ENCODE data around the gene IL2RA.

GRCh38 chr10:6011558-6011957, 50.6 kb downstream of the IL2RA start:
- TF ChIP-seq BDP1 (IDR thresholded peaks at IDR 0.05; ENCODE audit: insufficient read depth, insufficient read length), result no peak
- no peak for TF ChIP-seq ATF7 (IDR thresholded peaks at IDR 0.05)
- TF ChIP-seq FOXP1 (CRISPR knock-in tag; IDR thresholded peaks at IDR 0.05), result no peak
- TF ChIP-seq ATF2 (CRISPR knock-in tag; IDR thresholded peaks at IDR 0.05), result no peak
- TF ChIP-seq JUND (IDR thresholded peaks at IDR 0.05; ENCODE audit: borderline replicate concordance, low read depth, low read length), result no peak
- no peak for TF ChIP-seq JUND (tag; IDR thresholded peaks at IDR 0.05; ENCODE audit: borderline replicate concordance, low read depth, low read length)
- no peak for TF ChIP-seq TFE3 (CRISPR knock-in tag; IDR thresholded peaks at IDR 0.05)
- TF ChIP-seq ZNF507 (tag; conservative IDR thresholded peaks at IDR 0.05), result no peak
- TF ChIP-seq CTCF (IDR thresholded peaks at IDR 0.05 in 2 of 3, conservative IDR thresholded peaks at IDR 0.05 in 1 of 3; ENCODE audit: insufficient read depth in 2 of 3, low read depth in 1 of 3, low read length in 3 of 3), result no peak
- no peak for TF ChIP-seq ARID4B (CRISPR knock-in tag; IDR thresholded peaks at IDR 0.05)
- TF ChIP-seq KAT7 (CRISPR knock-in tag; IDR thresholded peaks at IDR 0.05; ENCODE audit: borderline replicate concordance), result no peak
- no peak for TF ChIP-seq ZFP91 (CRISPR knock-in tag; IDR thresholded peaks at IDR 0.05)
- no peak for TF ChIP-seq ZNF24 (IDR thresholded peaks at IDR 0.05)
- TF ChIP-seq, protein P1, sequence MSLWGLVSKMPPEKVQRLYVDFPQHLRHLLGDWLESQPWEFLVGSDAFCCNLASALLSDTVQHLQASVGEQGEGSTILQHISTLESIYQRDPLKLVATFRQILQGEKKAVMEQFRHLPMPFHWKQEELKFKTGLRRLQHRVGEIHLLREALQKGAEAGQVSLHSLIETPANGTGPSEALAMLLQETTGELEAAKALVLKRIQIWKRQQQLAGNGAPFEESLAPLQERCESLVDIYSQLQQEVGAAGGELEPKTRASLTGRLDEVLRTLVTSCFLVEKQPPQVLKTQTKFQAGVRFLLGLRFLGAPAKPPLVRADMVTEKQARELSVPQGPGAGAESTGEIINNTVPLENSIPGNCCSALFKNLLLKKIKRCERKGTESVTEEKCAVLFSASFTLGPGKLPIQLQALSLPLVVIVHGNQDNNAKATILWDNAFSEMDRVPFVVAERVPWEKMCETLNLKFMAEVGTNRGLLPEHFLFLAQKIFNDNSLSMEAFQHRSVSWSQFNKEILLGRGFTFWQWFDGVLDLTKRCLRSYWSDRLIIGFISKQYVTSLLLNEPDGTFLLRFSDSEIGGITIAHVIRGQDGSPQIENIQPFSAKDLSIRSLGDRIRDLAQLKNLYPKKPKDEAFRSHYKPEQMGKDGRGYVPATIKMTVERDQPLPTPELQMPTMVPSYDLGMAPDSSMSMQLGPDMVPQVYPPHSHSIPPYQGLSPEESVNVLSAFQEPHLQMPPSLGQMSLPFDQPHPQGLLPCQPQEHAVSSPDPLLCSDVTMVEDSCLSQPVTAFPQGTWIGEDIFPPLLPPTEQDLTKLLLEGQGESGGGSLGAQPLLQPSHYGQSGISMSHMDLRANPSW (CRISPR knock-in tag; IDR thresholded peaks at IDR 0.05), result no peak
